GM19397 (cell line): ENCODE measurements around the gene ATF6B.
"Not testable (repeated sequence)": the region's sequence is repeated elsewhere in the genome, so short reads cannot be mapped to it uniquely, and the experiment has no call there.

Experiments used
- ATAC-seq: cut with Tn5 transposase; IDR thresholded peaks from one replicate; pipeline ENCODE4 v1.9.1; 2021; ENCODE audit warnings: mild to moderate bottlenecking, moderate library complexity; ENCODE audit not compliant: unreplicated experiment

ATF6B gene

GRCh38 chr6:32154514-32155161 is 26.6 kb upstream of the ATF6B start:
- no peak for ATAC-seq

GRCh38 chr6:32153564-32154513 is 25.8 kb upstream of the ATF6B start, which contains the start of gene PPT2:
PPT2 (plus strand) TSS chr6:32154141; CDS start chr6:32154595, 454 bp downstream.
- ATAC-seq = no peak

- no peak for ATAC-seq
Observed at GRCh38 chr6:32152769-32153563, 24.9 kb upstream of the ATF6B start.

- ATAC-seq = no peak
Observed at GRCh38 chr6:32151863-32152768, 24.1 kb upstream of the ATF6B start, which contains the start of gene PRRT1. PRRT1 (minus strand) TSS chr6:32151939; CDS start chr6:32151827, 112 bp downstream.

GRCh38 chr6:32151181-32151862 is 23.3 kb upstream of the ATF6B start:
- ATAC-seq = no peak

- no peak for ATAC-seq
Observed at GRCh38 chr6:32149932-32150870, 22.2 kb upstream of the ATF6B start.

GRCh38 chr6:32149092-32149755 is 21.2 kb upstream of the ATF6B start:
- ATAC-seq = no peak

- no peak for ATAC-seq
Observed at GRCh38 chr6:32148289-32149091, 20.4 kb upstream of the ATF6B start.

- no peak for ATAC-seq
Observed at GRCh38 chr6:32147401-32148132, 19.5 kb upstream of the ATF6B start.

- ATAC-seq = no peak
Observed at GRCh38 chr6:32146687-32147086, 18.6 kb upstream of the ATF6B start.

GRCh38 chr6:32146287-32146686 is 18.2 kb upstream of the ATF6B start:
- ATAC-seq = no peak

- not testable (repeated sequence) for ATAC-seq
Observed at GRCh38 chr6:32144238-32144637, 16.2 kb upstream of the ATF6B start.

GRCh38 chr6:32140420-32141046 is 12.5 kb upstream of the ATF6B start:
- no peak for ATAC-seq

GRCh38 chr6:32139590-32139989 is 11.5 kb upstream of the ATF6B start:
- no peak for ATAC-seq

- ATAC-seq = no peak
Observed at GRCh38 chr6:32137454-32137853, 9.4 kb upstream of the ATF6B start.

GRCh38 chr6:32133786-32134185 is 5.7 kb upstream of the ATF6B start:
- ATAC-seq = no peak
